Thoracic aorta endothelial cell (primary cell): Measurements from ENCODE around the gene SIGMAR1. TPM values are rescaled to one million over a fixed set of nuclear protein-coding genes. Genes with fewer than 3 reads are reported as not detected.

Experiments
- small RNA-seq: library from RNA; depleted of rRNA; stranded (forward); fragments of <200 nt; gene quantifications from one replicate; pipeline ENCODE3, GENCODE V24; 2012
- total RNA-seq: library from RNA; depleted of rRNA; stranded (reverse); fragments of >200 nt; gene quantifications from 2 replicates; pipeline ENCODE4 v1.2.3, GENCODE V29; 2012

The SIGMAR1 gene
- 73.8 and 123 TPM in 2 replicates for total RNA-seq

DNA sequence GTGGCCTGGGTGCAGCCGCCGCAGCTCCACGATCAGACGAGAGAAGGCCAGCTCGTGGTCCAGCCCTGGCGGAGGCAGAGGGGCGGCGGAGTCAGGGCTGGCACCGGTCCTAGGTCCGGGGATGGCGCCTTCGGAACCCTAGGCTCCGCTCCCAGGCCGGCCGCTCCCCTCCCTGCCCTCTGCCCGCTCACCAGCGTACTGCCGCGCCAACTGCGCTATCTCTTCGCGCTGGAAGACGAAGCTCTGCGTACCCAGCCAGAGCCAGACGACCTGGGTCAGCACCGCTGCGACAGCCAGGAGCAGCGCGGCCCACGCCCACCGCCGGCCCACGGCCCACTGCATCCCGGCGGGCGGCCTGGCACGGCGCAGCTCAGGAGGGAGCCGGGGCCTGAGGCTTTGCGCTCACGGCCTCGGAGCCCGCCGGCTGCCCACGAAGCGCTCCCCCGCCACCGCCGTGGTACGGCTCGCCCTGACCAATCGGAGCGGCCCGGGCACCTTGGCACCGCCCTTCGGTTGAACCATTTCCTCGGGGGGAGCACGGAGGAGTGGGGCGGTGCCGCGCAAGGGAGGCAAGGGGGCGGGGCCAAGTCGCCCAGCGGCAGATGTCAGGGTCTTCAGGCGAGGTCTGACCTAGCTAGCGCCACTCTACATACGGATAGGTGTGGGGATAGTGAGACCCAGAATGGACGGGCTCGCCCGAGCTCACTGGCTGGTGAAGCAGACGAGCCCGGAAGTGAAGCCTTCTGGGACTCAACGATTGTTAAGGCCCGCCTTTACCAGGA is at the start of gene SIGMAR1:
Gene SIGMAR1, minus strand, starts transcription at position 432 of the 782 bp plus-strand sequence. Its CDS starts 90 bp downstream, at position 342.

DNA sequence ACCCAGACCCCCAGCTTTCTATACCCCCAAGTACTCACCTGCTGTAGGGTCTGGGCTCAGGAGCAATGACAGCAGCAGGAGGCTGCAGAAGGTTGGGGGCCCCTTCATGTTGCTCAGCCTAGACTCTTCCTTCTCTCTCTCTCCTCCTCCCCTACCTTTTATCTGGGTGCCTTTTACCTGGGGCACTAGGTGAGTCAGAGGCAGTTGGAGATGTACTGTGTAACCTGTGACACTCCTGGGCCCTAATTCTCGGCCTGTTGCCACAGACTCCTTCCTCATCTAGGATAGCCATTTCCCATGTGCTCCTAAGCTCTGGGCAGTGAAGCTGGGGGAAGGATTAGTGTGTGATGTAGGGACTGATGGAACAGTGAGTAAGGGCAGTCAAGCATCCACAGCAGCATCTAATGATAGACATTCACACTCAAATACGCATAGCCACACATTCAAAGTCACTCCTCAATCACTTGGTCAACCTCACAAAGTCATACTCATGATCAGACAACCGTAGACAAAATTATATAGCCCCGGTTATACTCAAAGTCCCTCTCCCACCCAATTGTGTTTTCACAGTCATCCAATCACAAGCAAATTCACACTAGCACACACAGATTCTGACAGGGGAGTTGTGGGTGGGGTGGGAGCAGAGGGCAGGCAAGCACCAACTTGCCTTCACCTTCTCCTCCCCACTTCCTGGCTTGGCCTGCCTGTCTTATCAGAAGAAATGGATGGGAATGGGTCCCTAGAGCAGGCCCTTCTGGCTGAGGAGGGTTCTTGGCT is 25.1 kb upstream of the SIGMAR1 start, which contains the start of gene CCL27:
Gene CCL27, minus strand, starts transcription at position 132 of the 777 bp plus-strand sequence. Its CDS starts 24 bp downstream, at position 108.

DNA sequence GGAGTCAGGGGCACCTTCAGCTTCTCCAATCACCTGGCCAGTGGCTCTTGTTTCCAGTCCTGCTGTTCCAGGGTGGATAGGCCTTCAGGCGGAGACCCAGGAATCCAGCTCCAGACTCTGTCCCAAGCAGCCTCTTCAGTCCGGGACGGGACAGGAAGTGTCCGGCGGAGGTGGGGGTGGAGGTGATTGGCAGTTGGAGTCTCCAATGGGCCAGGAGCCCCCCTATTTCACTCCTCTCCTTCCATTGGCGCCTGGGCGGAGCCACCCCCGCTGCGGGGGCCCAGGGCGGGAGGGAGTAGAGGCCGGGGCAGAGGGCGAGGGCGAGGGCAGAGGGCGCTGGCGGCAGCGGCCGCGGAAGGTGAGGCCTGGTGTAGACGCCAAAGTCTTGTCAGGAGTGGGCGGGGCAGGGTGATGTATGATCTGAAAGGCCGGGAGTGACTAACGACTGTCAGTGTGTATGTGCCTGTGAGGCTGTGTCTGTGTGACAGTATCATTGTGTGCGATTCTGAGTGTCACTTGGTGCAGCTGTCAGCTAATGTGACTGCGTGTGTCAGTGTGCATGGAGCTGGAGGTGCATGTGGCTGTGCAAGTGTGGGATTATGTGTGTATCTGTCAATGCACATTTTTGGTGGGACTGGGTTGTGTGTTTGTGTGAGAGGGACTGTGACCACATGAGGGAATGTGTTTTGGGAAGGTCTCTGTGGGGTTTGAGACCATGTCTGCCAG is 14.5 kb upstream of the SIGMAR1 start, which contains the start of gene IL11RA:
Gene IL11RA, plus strand, starts transcription at position 310 of the 726 bp plus-strand sequence. CDS start 3,033 bp downstream, outside the sequence.

GRCh38 chr9:34646211-34647083 is 8.9 kb upstream of the SIGMAR1 start, which contains the start of gene GALT:
TSS of gene GALT (plus strand) at chr9:34646675. CDS start at chr9:34646705, 30 bp downstream.

GRCh38 chr9:34628656-34629490 is 8.7 kb downstream of the SIGMAR1 start, which contains the start of gene ARID3C:
TSS of gene ARID3C (minus strand) at chr9:34629066. CDS start at chr9:34628014, 1,052 bp downstream.

GRCh38 chr9:34620061-34620994 is 17.3 kb downstream of the SIGMAR1 start, which contains the start of gene DCTN3:
TSS of gene DCTN3 (minus strand) at chr9:34620495. CDS start at chr9:34620464, 31 bp downstream.

GRCh38 chr9:34611811-34612787 is 25.5 kb downstream of the SIGMAR1 start, which contains the start of gene RPP25L:
TSS of gene RPP25L (minus strand) at chr9:34612097. CDS start at chr9:34611296, 801 bp downstream.

DNA sequence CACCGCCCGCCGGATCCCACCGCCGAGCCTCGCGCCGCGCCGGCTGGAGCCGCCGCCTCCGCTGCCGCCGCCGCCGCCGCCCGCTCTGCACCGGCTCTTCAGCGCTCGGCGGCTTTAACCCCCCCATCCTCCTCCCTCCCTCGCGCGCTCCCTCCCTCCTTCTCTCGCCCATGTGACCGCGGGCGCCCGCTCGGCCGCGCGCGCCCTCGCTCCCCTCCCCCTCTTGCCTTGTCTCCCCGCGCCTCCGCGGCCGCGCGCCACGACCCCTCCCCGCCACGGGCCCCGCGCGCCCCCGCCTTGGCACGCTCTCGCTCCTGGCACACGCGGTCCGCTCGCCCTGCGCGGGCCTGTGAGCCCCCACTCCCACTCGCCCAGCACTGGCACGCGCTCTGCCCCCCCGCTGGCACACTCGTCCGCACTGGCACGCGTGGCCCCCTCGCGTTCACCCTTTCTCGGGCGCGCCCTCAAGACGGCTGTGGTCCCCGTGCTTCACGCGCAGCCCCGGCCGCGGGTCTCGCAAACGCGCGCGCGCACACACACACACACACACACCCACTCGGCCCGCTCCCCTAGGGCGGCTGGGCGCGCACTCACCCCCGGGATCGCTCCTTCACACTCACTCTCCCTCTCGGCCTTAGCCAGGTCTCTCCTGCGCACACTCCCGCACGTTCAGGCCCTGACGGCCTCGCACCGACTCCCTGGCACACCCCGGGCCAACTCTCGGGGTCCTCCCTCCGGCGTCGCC is 47.8 kb downstream of the SIGMAR1 start, which contains the start of gene CNTFR:
Gene CNTFR, minus strand, starts transcription at position 89 of the 745 bp plus-strand sequence. CDS start 20,743 bp downstream, outside the sequence.

Small RNA genes within 50 kb of the gene (small RNA-seq; reads per million reads assigned to genes)
- not detected for gene CCL27

Other genes with a start within 250 kb of the SIGMAR1 start
- gene FAM219A, start 179.2 kb downstream of the SIGMAR1 start, total RNA-seq, result 18.8 and 25.6 TPM in 2 replicates
- 0.07 TPM in 1 of 2 replicates, not detected in the other for gene DNAI1, start 179.0 kb downstream of the SIGMAR1 start, total RNA-seq
- gene ENHO, start 114.8 kb downstream of the SIGMAR1 start, total RNA-seq, result 0.22 TPM in 1 of 2 replicates, not detected in the other
- gene CNTFR, start 48.1 kb downstream of the SIGMAR1 start, total RNA-seq, result not detected in 2 replicates
- gene RPP25L, start 25.7 kb downstream of the SIGMAR1 start, total RNA-seq, result 13.6 and 16.2 TPM in 2 replicates
- gene DCTN3, start 17.3 kb downstream of the SIGMAR1 start, total RNA-seq, result 62.6 and 71.4 TPM in 2 replicates
- gene ARID3C, start 8.7 kb downstream of the SIGMAR1 start, total RNA-seq, result 0.07 TPM in 1 of 2 replicates, not detected in the other
- 22.5 and 26.9 TPM in 2 replicates for gene GALT, start 8.9 kb upstream of the SIGMAR1 start, total RNA-seq
- gene IL11RA, start 14.4 kb upstream of the SIGMAR1 start, total RNA-seq, result 4.8 and 5.7 TPM in 2 replicates
- not detected in 2 replicates for gene CCL27, start 24.9 kb upstream of the SIGMAR1 start, total RNA-seq
- not detected in 2 replicates for gene CCL19, start 53.5 kb upstream of the SIGMAR1 start, total RNA-seq
- gene CCL21, start 72.3 kb upstream of the SIGMAR1 start, total RNA-seq, result not detected in 2 replicates